Endothelial cell (in vitro differentiated cells): ENCODE measurements around the gene ZNF280A. TPM values are rescaled to one million over a fixed set of nuclear protein-coding genes. Genes with fewer than 3 reads are reported as not detected.

ENCODE experiments used
- DNase-seq: peaks from one replicate; pipeline ENCODE4 v3.0.0; 2021; ENCODE audit warnings: low spot score
- H3K27ac Mint-ChIP-seq: one replicate; pipeline ENCODE4 v1.8.0; 2021; ENCODE audit warnings: mixed read lengths, inconsistent platforms; ENCODE audit not compliant: unreplicated experiment
- H3K27me3 Mint-ChIP-seq: one replicate; pipeline ENCODE4 v1.8.0; 2021; ENCODE audit warnings: mild to moderate bottlenecking, moderate library complexity, mixed read lengths, inconsistent platforms; ENCODE audit not compliant: unreplicated experiment
- H3K36me3 Mint-ChIP-seq: one replicate; pipeline ENCODE4 v1.8.0; 2021; ENCODE audit warnings: mild to moderate bottlenecking, low read depth, mixed read lengths, inconsistent platforms; ENCODE audit not compliant: unreplicated experiment
- H3K4me1 Mint-ChIP-seq: one replicate; pipeline ENCODE4 v1.8.0; 2021; ENCODE audit warnings: mild to moderate bottlenecking, mixed read lengths, inconsistent platforms; ENCODE audit not compliant: unreplicated experiment
- H3K4me3 Mint-ChIP-seq: one replicate; pipeline ENCODE4 v1.8.0; 2021; ENCODE audit warnings: mild to moderate bottlenecking, mixed read lengths, inconsistent platforms; ENCODE audit not compliant: unreplicated experiment
- H3K9me3 Mint-ChIP-seq: one replicate; pipeline ENCODE4 v1.8.0; 2021; ENCODE audit warnings: mixed read lengths, inconsistent platforms; ENCODE audit not compliant: unreplicated experiment
- total RNA-seq: library from RNA; stranded (reverse); fragmentation: NEBNext Ultra II Directional; extraction: Animal tissue kit (Norgen Biotek cat#: 25700); gene quantifications from one replicate; pipeline ENCODE4 v1.2.1, GENCODE V29; 2021; ENCODE audit not compliant: unreplicated experiment
- TF ChIP-seq, protein P1 (sequence below): fragments of 200-600 bp; sonication (generic); IDR thresholded peaks from one replicate; pipeline ENCODE4 v1.5.0; 2021; ENCODE audit warnings: antibody characterized with exemption; ENCODE audit not compliant: unreplicated experiment

The ZNF280A gene
- total RNA-seq, 1 donor from 2014 or later = 0.51 TPM

- peaks cover 8% of the 10 kb centered on the region for H3K36me3 Mint-ChIP-seq
- H3K4me3 Mint-ChIP-seq = no peak overlapping the region
- TF ChIP-seq, protein P1, sequence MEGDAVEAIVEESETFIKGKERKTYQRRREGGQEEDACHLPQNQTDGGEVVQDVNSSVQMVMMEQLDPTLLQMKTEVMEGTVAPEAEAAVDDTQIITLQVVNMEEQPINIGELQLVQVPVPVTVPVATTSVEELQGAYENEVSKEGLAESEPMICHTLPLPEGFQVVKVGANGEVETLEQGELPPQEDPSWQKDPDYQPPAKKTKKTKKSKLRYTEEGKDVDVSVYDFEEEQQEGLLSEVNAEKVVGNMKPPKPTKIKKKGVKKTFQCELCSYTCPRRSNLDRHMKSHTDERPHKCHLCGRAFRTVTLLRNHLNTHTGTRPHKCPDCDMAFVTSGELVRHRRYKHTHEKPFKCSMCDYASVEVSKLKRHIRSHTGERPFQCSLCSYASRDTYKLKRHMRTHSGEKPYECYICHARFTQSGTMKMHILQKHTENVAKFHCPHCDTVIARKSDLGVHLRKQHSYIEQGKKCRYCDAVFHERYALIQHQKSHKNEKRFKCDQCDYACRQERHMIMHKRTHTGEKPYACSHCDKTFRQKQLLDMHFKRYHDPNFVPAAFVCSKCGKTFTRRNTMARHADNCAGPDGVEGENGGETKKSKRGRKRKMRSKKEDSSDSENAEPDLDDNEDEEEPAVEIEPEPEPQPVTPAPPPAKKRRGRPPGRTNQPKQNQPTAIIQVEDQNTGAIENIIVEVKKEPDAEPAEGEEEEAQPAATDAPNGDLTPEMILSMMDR = no peak
- H3K4me1 Mint-ChIP-seq = peaks cover 8% of the 10 kb centered on the region
- no peaks in the 10 kb centered on the region for H3K9me3 Mint-ChIP-seq
- no peak for DNase-seq
- no peak overlapping the region for H3K27ac Mint-ChIP-seq
- peaks cover 4% of the 10 kb centered on the region for H3K27me3 Mint-ChIP-seq
These were observed 33.0 kb downstream of the ZNF280A start for GRCh38 chr22:22487059-22487458.

- Mint-ChIP-seq H3K9me3 (no peaks in the 10 kb centered on the region), H3K4me3 (no peak overlapping the region), H3K36me3 (peaks cover 8% of the 10 kb centered on the region), H3K4me1 (peaks cover 8% of the 10 kb centered on the region), H3K27me3 (peaks cover 4% of the 10 kb centered on the region), H3K27ac (no peak overlapping the region)
- no peak for DNase-seq
- TF ChIP-seq, protein P1 = no peak
These were observed 33.8 kb downstream of the ZNF280A start for GRCh38 chr22:22486132-22486899.

DNA sequence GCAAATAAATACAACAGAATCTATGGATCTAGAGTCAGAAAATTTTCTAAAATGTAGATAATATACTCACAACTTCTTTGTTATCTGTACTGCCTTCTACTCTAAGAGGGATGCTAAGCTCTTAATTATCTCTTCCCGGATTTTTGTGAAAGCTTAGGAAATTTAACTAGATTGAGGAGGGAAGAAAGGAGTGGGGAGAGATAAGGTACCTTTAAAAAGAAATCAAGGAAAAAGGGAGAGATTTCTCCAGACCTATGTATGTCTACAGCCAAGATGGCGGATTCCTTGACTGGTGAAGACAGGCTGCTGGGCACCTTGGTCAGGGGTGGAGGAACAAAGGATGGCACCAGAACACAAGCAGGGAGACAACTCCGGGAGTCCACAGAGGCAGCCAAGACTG lies 34.5 kb downstream of the ZNF280A start:
- H3K27me3 Mint-ChIP-seq = peaks cover 4% of the 10 kb centered on the region
- TF ChIP-seq, protein P1 = no peak
- H3K4me3 Mint-ChIP-seq = no peak overlapping the region
- peaks cover 8% of the 10 kb centered on the region for H3K4me1 Mint-ChIP-seq
- no peaks in the 10 kb centered on the region for H3K9me3 Mint-ChIP-seq
- DNase-seq = no peak
- no peak overlapping the region for H3K27ac Mint-ChIP-seq
- peaks cover 8% of the 10 kb centered on the region for H3K36me3 Mint-ChIP-seq

DNA sequence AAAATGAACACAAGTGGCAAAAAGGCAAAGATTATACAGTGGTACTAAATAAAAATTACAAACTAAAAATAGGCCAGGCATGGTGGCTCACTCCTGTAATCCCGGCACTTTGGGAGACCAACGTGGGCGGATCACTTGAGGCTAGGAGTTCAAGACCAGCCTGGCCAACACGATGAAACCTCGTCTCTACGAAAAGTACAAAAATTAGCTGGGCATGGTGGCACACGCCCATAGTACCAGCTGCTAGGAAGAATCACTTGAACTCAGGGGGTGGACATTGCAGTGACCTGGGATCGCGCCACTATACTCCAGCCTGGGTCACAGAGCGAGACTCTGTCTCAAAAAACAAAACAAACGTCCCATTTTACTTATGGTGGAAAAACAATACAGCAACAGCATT lies 36.0 kb downstream of the ZNF280A start:
- Mint-ChIP-seq H3K36me3 (peaks cover 8% of the 10 kb centered on the region), H3K27me3 (peaks cover 4% of the 10 kb centered on the region), H3K9me3 (no peaks in the 10 kb centered on the region), H3K27ac (no peak overlapping the region), H3K4me1 (peaks cover 8% of the 10 kb centered on the region), H3K4me3 (no peak overlapping the region)
- DNase-seq = no peak
- TF ChIP-seq, protein P1 = no peak

- no peak for DNase-seq
- Mint-ChIP-seq H3K4me3 (no peak overlapping the region), H3K27ac (no peak overlapping the region), H3K27me3 (peaks cover 2% of the 10 kb centered on the region), H3K9me3 (no peaks in the 10 kb centered on the region), H3K36me3 (no peaks in the 10 kb centered on the region), H3K4me1 (peaks cover 8% of the 10 kb centered on the region)
- TF ChIP-seq, protein P1 = no peak
These were observed 39.1 kb downstream of the ZNF280A start for GRCh38 chr22:22480940-22481339.
